Hepatocyte (in vitro differentiated cells): ENCODE measurements around the gene NLRX1. TPM values are rescaled to one million over a fixed set of nuclear protein-coding genes. Genes with fewer than 3 reads are reported as not detected.
A peak's percentile ranks its signal among the peaks of the same experiment; 100 is the strongest.
"Not testable (repeated sequence)": the region's sequence is repeated elsewhere in the genome, so short reads cannot be mapped to it uniquely, and the experiment has no call there.

Source experiments
- DNase-seq: peaks from one replicate; pipeline ENCODE4 v3.0.0-alpha.2; 2016; ENCODE audit warnings: low spot score
- H2AFZ ChIP-seq: fragments of 200-600 bp; sonication (generic); 2 replicates; pipeline ENCODE4 v1.6.0; 2016; ENCODE audit warnings: antibody characterized with exemption, mild to moderate bottlenecking
- H3K27ac ChIP-seq: fragments of 200-600 bp; sonication (generic); 2 replicates; pipeline ENCODE4 v1.5.1; 2016; ENCODE audit warnings: mild to moderate bottlenecking
- H3K27me3 ChIP-seq: fragments of 200-600 bp; sonication (generic); 2 replicates; pipeline ENCODE4 v1.6.1; 2016
- H3K36me3 ChIP-seq: fragments of 200-600 bp; sonication (generic); replicated peaks from 2 replicates; pipeline ENCODE4 v1.5.1; 2016; ENCODE audit warnings: low read depth; ENCODE audit not compliant: insufficient read depth
- H3K4me1 ChIP-seq: fragments of 200-600 bp; sonication (generic); 2 replicates; pipeline ENCODE4 v1.5.1; 2016; ENCODE audit warnings: mild to moderate bottlenecking, moderate library complexity; ENCODE audit not compliant: insufficient read depth
- H3K4me2 ChIP-seq: fragments of 200-600 bp; sonication (generic); 2 replicates; pipeline ENCODE4 v1.6.0; 2016
- H3K4me3 ChIP-seq: fragments of 200-600 bp; sonication (generic); 2 replicates; pipeline ENCODE4 v1.5.1; 2016; ENCODE audit warnings: mild to moderate bottlenecking
- H3K79me2 ChIP-seq: fragments of 200-600 bp; sonication (generic); 2 replicates; pipeline ENCODE4 v1.6.0; 2017; ENCODE audit warnings: mild to moderate bottlenecking
- H3K9me2 ChIP-seq: fragments of 200-600 bp; sonication (generic); replicated peaks from 2 replicates; pipeline ENCODE4 v1.6.0; 2017; ENCODE audit warnings: mild to moderate bottlenecking; ENCODE audit not compliant: insufficient read depth
- H3K9me3 ChIP-seq: fragments of 200-600 bp; sonication (generic); 2 replicates; pipeline ENCODE4 v1.5.1; 2016; ENCODE audit warnings: low read depth, mild to moderate bottlenecking
- H4K20me1 ChIP-seq: fragments of 200-600 bp; sonication (generic); 2 replicates; pipeline ENCODE4 v1.6.0; 2016; ENCODE audit warnings: mild to moderate bottlenecking; ENCODE audit not compliant: insufficient read depth, poor library complexity, severe bottlenecking
- CTCF ChIP-seq: fragments of 200-600 bp; sonication (generic); IDR thresholded peaks from 2 replicates; pipeline ENCODE4 v1.5.1; 2016; ENCODE audit warnings: antibody characterized with exemption, mild to moderate bottlenecking; ENCODE audit not compliant: poor library complexity
- EZH2 ChIP-seq: fragments of 200-600 bp; sonication (generic); IDR thresholded peaks from 2 replicates; pipeline ENCODE4 v1.6.1; 2016; ENCODE audit warnings: antibody characterized with exemption, mild to moderate bottlenecking, borderline replicate concordance
- EZH2phosphoT487 ChIP-seq: fragments of 200-600 bp; sonication (generic); IDR thresholded peaks from one replicate; pipeline ENCODE4 v1.6.1; 2018; ENCODE audit warnings: antibody characterized with exemption, mild to moderate bottlenecking, low read depth, moderate library complexity; ENCODE audit not compliant: unreplicated experiment, severe bottlenecking
- WGBS: methylation state at CpG from one replicate; pipeline ENCODE4 v1.1.6; 2016; ENCODE audit warnings: low lambda C conversion rate; ENCODE audit errors: missing lambda C conversion rate; 5-methylcytosine and 5-hydroxymethylcytosine counted together
- polyA plus RNA-seq: library from polyadenylated mRNA; unstranded; fragments of >200 nt; fragmentation: Nextera tagmentation; extraction: Ambion mirVana; gene quantifications from 2 replicates; pipeline ENCODE4 v1.2.1, GENCODE V29; 2016
- total RNA-seq: library from RNA; depleted of rRNA; stranded (reverse); fragments of >200 nt; gene quantifications from 2 replicates; pipeline ENCODE4 v1.2.3, GENCODE V29; 2014

The NLRX1 gene
- total and polyA plus RNA-seq, 2 experiments from 2014 or later: 9.4 to 13.3 TPM

GRCh38 chr11:119126675-119127268 is 41.8 kb upstream of the NLRX1 start:
- Histone ChIP-seq H3K4me2 (no peak overlapping the region), H2AFZ (no peak overlapping the region), H3K9me3 (no peaks in the 10 kb centered on the region), H3K4me1 (peaks cover 7% of the 10 kb centered on the region), H3K9me2 (no peaks in the 10 kb centered on the region), H3K27ac (peak overlapping the region; percentile 76), H3K27me3 (no peaks in the 10 kb centered on the region), H3K79me2 (peaks cover 38% of the 10 kb centered on the region), H3K4me3 (no peak overlapping the region), H3K36me3 (no peaks in the 10 kb centered on the region), H4K20me1 (peaks cover 5% of the 10 kb centered on the region)
- TF ChIP-seq EZH2phosphoT487: no peak
- TF ChIP-seq EZH2: no peak
- TF ChIP-seq CTCF: no peak
- 85% methylated on average over 5 of the region's 5 CpGs for WGBS
- DNase-seq: no peak

DNA sequence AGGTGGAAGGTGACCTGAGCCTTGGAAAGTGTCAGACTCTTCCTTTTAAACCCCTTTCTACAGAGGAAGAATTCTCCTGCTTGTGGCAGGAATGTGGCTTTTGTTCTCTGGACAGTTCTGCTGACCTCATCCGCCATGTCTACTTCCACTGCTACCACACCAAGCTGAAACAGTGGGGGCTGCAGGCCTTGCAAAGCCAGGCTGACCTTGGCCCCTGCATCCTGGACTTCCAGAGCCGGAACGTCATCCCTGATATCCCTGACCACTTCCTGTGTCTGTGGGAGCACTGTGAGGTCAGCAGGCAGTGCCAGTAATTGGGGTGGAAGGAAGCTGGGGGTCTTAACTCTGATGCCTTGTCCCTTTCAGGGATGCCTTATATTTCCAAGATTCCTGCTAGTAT is 37.9 kb upstream of the NLRX1 start:
- Histone ChIP-seq H2AFZ (no peak overlapping the region), H3K36me3 (no peaks in the 10 kb centered on the region), H3K4me2 (no peak overlapping the region), H3K4me1 (no peaks in the 10 kb centered on the region), H3K4me3 (no peak overlapping the region), H3K79me2 (peaks cover 4% of the 10 kb centered on the region), H3K9me3 (no peaks in the 10 kb centered on the region), H4K20me1 (no peaks in the 10 kb centered on the region), H3K27ac (no peak overlapping the region), H3K27me3 (no peaks in the 10 kb centered on the region), H3K9me2 (no peaks in the 10 kb centered on the region)
- no peak for TF ChIP-seq EZH2phosphoT487
- WGBS: 68% methylated on average over 3 of the region's 3 CpGs
- DNase-seq: no peak

GRCh38 chr11:119134389-119134978 is 34.0 kb upstream of the NLRX1 start:
- Histone ChIP-seq H3K36me3 (no peaks in the 10 kb centered on the region), H4K20me1 (no peaks in the 10 kb centered on the region), H3K9me3 (no peaks in the 10 kb centered on the region), H3K4me2 (no peak overlapping the region), H3K9me2 (no peaks in the 10 kb centered on the region), H3K4me3 (no peak overlapping the region), H3K4me1 (no peaks in the 10 kb centered on the region), H3K79me2 (peaks cover 2% of the 10 kb centered on the region), H3K27me3 (no peaks in the 10 kb centered on the region), H2AFZ (no peak overlapping the region), H3K27ac (no peak overlapping the region)
- no peak for DNase-seq
- TF ChIP-seq EZH2phosphoT487 (no peak), EZH2 (no peak), CTCF (peak; percentile 32)
- WGBS: 75% methylated on average over 4 of the region's 4 CpGs

DNA sequence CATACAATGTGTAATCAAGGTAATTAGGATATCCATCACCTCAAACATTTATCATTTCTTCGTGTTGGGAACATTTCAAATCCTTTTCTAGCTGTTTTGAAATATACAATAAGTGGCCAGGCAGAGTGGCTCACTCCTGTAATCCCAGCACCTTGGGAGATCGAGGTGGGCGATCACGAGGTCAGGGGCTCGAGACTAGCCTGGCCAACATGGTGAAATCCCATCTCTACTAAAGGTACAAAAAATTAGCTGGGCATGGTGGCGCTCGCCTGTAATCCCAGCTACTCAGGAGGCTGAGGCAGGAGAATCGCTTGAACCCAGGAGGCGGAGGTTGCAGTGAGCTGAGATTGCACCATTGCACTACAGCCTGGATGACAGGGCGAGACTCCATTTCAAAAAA is 29.2 kb upstream of the NLRX1 start:
- not testable (repeated sequence) for H3K27me3 ChIP-seq, H4K20me1 ChIP-seq, H3K9me2 ChIP-seq, H3K27ac ChIP-seq, H3K4me1 ChIP-seq, H3K79me2 ChIP-seq, H3K4me3 ChIP-seq, H3K36me3 ChIP-seq, H3K9me3 ChIP-seq, DNase-seq, H3K4me2 ChIP-seq, H2AFZ ChIP-seq
- 90% methylated on average over 10 of the region's 10 CpGs for WGBS
